HG02970 (cell line): ENCODE data around the gene FBXW10.
"Not testable (repeated sequence)": the region's sequence is repeated elsewhere in the genome, so short reads cannot be mapped to it uniquely, and the experiment has no call there.

Experiments
- ATAC-seq: cut with Tn5 transposase; IDR thresholded peaks from one replicate; pipeline ENCODE4 v1.9.1; 2021; ENCODE audit warnings: mild to moderate bottlenecking, moderate library complexity, moderate number of reproducible peaks; ENCODE audit not compliant: unreplicated experiment, low FRiP score

FBXW10 gene

DNA sequence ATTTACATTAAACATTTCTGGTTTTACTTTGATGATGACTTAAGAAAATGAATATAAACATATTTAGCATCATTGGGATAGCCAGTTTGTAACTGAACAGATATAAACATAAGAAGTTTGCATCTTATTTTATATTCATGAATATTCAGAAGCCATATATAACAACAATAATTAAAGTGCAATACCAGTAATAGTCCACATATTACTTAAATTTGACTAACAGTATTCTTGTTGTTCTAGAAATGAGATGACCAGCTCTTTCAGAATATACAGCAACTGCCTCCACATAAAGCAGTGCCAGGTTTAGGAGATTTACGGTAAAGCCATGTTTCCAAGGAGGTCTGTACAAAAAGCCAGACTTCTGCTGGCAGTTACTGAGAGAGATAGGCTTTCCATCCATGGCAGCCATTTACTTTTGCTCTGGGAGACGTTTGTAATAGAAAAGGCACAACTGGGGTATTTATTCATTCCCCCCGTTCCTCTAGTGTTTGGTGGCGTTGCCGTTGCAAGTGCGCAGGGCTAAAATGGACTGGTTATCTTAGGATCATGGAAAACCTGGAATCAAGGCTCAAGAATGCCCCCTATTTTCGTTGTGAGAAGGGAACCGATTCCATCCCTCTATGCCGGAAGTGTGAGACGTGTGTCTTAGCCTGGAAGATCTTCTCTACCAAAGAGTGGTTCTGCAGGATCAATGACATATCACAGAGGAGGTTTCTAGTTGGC lies at the start of gene FBXW10:
TSS of gene FBXW10 (plus strand) at position 356 of the 723 bp plus-strand sequence. CDS start at position 547, 191 bp downstream.
- not testable (repeated sequence) for ATAC-seq

DNA sequence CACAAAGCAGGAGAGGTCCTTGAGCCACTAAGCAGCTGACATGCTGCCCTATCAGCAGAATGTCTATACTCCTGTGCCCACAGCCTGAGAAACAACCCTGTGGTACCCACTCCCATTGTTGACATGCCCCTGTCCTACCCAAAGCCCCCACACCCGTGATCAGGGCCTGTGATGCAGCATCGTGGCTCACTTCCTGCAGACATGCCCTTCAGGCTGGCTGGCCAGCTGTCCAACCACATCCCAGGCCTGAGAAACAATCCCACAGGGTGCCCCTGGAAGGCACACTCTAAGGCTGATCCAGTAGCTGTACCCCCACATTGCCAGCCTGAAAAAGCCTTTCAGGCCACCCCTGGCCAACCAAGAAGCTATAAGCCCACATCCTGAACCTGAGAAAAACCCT lies 48.7 kb upstream of the FBXW10 start:
- ATAC-seq, result not testable (repeated sequence)

DNA sequence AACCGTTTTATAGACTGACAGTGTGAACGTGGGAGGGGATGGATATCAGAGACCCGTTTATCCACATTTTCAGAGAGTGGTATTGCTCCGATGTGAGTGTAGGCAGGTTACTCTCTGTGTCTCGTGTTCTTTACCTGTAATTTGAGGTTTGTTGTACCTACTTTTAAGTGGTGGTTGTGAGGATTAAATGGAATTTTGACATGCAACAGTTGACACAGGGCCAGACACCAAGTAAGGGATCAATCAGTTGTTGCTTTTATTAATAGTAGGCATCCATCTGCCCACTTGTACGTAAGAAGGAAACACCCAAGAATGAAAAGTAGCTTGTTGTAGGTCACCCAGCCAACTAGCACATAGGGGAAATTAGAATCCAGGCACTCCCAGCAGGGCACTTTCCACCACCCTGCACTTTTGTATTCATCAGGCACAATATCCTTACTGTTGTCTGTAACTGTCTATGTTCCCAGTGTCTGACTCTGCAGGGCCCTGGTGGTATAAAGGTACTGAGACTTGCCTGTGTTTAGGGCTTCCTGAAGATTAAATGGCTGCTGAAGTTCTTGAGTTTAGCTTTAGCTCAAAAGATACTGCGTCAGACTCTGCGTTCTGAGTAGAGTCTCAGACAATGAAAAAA lies 45.3 kb upstream of the FBXW10 start:
- ATAC-seq, result not testable (repeated sequence)

DNA sequence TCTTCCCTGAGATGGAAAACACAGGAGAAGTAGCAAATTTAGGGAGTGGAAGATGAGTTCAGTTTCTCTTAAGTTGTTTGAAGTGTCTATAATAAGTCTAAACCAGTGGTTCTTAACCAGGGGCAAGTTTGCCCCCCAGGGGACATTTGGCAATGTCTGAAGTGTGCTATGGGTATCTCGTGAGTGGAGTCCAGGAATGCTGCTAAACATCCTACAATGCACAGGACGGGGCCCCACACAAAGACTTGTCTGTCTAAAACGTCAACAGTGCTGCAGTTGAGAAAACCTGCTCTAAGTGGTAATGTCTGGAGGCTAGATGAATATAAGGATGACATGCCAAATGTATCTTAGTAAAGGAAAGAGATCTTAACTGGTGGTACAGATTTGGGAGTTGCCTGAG lies 37.9 kb upstream of the FBXW10 start:
- ATAC-seq, result not testable (repeated sequence)

DNA sequence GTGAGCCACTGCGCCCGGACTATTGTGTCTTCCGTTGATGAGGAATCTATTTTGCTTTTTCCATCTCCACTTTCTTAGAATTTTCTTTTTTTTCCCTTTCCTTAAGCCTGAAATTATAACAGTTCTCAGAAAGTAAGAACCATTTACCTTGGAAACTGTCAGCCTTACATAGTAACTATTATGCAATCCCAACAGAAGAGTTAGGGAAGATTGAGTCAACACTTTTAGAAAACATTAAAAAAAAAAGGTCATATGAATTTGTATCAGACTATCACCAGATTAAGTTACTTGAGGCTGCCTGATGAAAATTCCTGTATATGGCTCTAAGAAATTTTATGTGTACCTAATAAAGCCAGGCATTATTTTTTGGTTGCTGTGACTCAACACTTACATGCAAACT lies 35.6 kb upstream of the FBXW10 start:
- not testable (repeated sequence) for ATAC-seq

- not testable (repeated sequence) for ATAC-seq
These were observed 31.4 kb upstream of the FBXW10 start for GRCh38 chr17:18712354-18712999.

GRCh38 chr17:18718643-18719427 lies 25.0 kb upstream of the FBXW10 start:
- ATAC-seq, result not testable (repeated sequence)

- not testable (repeated sequence) for ATAC-seq
These were observed 24.3 kb upstream of the FBXW10 start for GRCh38 chr17:18719428-18720110.

DNA sequence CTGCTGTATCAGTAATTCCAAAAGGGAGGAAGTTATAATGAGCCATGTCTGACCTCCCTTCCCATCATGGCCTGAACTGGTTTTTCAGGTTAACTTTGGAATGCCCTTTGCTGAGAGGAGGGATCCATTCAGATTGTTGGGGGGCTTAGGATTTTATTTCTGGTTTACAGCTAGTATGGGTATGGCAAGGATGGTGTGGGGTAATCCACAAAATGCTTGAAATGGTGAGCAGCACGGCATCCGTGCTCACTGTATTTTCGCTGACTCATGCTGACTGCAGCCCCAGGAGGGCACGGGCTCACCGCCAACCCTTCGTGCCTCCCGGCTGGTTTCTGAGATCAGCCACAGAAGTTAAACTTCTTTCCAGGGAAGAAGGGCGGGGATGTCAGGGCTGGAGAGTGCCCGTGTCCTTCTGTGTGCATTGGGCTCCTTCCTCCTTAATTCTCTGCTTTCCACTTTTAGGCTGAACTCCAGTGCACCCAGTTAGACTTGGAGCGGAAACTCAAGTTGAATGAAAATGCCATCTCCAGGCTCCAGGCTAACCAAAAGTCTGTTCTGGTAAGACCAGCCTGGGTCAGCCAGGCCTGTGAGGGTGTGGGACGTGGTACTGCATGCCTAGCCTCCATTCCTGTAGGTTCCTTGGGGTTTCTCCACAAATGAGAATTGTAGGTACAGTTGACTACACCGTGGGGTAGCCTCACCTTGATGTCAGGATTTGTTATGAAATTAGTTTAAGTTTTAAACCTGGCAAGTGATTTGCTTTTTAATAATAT lies 21.9 kb upstream of the FBXW10 start:
- ATAC-seq, result not testable (repeated sequence)

DNA sequence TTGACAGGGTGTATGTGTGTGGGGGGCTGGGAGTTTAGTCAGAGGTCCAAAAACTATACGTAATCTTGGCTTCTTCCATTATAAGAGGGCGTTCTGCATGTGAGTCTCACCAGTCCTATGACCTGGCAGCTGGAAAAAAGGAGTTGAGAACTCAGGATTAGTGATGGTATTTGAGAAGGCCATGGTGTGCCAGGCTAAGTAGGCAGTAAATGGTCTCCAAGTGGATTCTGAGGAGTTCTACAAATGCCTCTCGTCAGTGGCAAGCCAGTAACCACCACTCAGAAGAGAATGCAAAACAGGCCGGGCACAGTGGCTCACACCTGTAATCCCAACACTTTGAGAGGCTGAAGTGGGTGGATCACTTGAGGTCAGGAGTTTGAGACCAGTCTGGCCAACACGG lies 21.2 kb upstream of the FBXW10 start:
- ATAC-seq, result not testable (repeated sequence)

GRCh38 chr17:18723509-18723908 lies 20.3 kb upstream of the FBXW10 start:
- ATAC-seq, result not testable (repeated sequence)

DNA sequence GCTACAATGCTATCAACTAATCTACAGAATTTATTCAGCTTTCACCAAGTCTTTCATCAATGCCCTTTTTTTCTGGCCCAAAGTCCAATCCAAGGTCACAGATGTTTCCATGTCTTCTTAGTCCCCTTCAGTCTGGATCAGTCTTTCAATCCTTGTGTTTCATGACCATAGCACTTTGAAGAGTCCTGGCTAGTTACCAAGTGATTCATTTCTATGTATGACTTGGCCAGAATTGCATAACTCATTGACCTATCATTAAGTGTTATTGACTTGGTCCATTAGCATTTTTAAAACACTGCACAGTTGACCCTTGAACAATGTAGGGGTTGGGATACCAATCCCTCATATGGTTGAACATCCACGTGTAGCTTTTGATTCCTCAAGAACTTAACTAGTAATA lies 11.4 kb upstream of the FBXW10 start:
- not testable (repeated sequence) for ATAC-seq

GRCh38 chr17:18733350-18733749 lies 10.5 kb upstream of the FBXW10 start:
- not testable (repeated sequence) for ATAC-seq

DNA sequence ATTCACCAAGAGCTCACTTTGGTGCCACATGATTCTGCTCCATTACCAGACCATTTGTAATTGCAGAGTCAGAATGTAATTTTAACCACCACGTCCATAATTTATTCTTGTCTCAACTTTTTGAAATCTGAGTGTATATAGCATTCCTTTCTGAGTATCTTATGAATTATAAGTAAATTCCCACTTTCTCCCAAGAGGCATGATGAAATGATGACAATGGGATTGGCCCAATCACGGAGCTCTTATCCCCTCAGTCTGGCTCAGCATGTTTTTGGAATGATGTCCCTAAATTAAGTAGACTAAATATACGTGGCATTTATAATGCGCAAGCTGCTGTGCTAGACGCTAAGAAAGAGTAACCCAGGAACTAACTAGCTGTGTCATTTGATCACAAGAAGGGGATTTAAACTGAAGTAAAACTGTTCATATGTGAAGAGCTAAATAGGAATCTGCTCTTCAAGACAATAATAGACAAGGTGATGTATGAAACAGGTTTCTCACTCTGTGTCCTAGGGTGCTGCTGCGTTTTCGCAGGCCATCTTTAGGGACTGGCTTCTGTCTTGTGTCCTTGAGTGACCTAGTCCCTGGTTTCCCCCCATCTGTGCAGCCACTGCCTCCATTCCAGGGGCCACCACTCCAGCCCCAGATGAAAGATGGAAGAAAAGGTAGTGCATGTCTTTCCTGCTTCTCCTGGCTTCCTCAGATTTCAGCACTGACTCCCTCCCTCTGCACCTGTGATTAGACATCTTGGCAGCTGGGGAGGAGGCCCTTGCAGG lies 4.0 kb upstream of the FBXW10 start:
- ATAC-seq, result not testable (repeated sequence)

GRCh38 chr17:18741228-18741627 lies 2.6 kb upstream of the FBXW10 start:
- ATAC-seq, result not testable (repeated sequence)

- ATAC-seq, result not testable (repeated sequence)
These were observed 872 bp downstream of the FBXW10 start for GRCh38 chr17:18744726-18745125.

DNA sequence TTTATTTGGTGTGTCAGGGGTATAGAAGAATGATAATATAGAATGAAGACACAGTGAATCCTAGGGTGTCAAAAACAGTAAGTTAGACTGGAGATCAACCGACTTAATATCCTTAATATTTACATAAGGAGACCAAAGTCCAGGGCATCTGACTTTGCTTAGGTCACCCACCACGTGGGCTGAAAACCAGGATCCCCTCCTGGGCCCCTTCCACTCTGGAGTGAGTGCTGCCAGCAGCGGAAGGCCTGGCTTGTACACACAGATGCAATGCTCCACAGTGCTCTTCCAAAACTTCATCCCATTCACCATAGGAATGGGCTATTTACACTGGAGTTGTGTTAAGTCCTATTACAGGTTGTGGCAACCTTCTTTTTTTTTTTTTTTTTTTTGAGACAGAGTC lies 2.7 kb downstream of the FBXW10 start:
- ATAC-seq, result not testable (repeated sequence)

- ATAC-seq, result not testable (repeated sequence)
These were observed 3.6 kb downstream of the FBXW10 start for GRCh38 chr17:18747501-18747900.
